ENCODE results near the gene DUSP12.

The DUSP12 gene

DNA sequence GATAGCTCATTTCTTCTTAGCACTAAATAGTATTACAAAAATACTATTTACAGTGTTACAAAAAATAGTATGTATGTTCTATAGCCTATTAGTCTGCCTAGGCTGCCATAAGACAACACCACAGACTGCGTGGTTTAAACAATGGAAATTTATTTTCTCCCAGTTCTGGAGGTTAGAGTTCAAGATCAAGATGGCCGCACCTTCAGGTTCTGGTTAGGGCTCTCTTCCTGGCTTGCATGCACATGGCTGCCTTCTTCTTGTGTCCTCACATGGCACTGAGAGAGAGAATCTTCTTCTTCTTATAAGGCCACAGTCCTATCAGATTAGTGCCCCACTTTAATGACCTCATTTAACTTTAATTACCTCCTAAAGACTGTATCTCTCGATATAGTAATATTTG lies 20.7 kb downstream of the DUSP12 start:
- no peak for DNase-seq (ENCODE audit: low spot score)

DNA sequence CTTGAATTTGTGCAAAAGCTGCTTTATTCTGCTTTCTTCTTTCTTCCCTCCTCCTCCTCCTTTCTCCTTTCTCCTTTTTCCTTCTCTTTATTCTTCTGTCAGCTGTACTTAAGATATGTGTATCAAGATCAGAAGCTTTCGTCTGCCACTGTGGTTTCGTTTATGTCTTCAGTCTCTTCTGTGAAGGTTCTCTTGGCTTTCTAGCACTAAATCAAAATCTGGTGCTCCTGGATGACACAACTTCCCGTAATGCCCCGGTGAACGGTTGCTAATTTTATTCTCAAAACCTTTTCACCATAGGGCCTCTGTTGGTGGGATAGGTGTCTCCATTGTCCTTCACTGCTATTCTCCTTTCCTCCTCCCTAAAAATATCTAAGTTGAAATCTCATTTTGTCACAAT lies 21.6 kb downstream of the DUSP12 start:
- DNase-seq (ENCODE audit: low spot score): no peak

DNA sequence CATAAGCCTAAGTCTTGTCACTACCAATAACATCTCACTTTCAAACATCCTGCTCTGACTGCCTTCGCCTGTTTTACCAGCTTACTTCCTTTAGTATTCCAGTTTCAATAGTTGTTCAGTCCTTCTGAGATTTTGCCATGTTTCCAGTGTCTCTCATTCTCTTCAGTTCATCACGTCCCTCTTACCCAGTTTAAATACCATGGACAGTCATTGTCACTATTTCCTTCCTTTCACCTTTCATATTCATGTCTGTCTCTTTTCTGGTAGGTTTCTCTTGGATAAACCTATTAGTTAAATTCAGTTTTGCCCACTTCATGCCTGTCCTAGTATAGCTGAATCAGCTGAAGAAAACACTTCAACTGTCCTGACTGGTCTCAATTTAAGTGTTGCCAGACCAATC lies 22.4 kb downstream of the DUSP12 start:
- no peak for DNase-seq (ENCODE audit: low spot score)

DNA sequence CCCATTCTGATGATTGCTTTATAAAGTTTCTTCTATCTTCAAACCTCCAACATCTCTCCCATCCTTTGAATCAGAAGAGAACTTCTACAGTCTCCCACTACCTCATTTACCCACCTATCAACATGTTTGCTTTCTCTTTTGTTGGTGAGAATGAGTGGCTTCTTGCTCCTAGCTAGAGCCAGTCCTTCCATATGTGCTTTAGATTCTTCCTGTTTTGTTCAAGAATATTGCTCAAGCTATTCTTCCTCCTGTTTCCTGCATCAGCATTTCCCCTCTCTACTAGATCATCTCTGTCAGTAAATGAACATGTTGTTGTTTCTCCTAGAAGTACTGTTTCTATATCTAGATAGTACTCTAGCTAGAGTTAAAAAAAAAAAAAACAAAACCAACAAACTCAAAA lies 22.8 kb downstream of the DUSP12 start:
- DNase-seq (ENCODE audit: low spot score): no peak

DNA sequence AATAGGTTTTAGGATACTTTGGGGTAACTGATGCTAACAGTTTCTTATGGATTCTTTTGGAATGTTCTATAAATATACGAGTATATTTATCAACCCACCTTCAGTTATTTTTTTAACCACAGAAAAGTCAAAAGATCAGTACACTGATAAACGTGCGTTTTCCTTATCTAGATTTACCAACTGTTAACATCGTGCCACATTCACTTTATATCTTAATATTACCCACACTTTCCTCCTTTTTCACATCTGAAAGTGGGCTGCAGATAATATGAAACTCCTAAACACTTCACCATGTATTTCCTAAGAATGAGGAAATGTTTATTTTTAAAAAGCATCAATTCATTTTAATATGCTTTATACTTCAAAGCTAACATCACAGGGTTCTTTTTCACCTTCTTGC lies 24.2 kb downstream of the DUSP12 start:
- DNase-seq (ENCODE audit: low spot score): no peak

DNA sequence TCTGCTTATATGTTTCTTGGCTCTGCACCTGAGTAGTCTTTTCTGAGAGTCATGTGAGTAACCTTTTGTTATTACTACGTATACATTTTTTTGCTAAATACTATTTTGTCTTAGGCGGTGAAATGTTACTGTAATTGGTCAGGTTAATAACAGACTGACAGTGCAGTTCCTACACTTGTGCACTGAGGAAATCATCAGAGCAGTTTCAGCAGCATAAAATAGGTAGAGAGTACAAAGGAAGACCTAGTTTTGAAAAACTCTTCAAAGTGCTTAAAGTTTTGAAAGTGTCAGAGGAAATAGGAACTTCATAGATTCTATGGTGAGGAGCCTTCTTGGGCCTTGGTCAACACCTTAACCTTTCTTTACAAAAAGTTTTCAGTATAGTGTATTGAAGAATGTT lies 27.7 kb downstream of the DUSP12 start:
- DNase-seq (ENCODE audit: low spot score): no peak

DNA sequence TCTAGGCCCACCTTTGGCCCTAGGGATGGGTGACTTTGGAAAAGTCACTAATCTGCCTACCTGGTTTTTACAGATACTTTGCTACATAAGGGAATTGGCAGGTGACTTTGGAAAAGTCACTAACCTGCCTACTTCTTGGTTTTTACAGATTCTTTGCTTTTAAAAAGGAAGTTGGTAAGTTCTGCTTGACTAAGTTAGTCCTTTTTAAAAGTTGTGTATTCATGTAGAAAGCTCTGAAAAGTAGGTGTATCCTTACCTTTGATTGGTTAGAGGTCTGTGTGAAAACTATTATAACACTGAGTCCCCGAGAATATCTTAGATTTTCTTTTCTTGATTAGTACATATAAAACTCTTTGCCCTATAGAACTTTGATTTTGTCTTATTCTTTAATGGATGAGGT lies 28.9 kb downstream of the DUSP12 start:
- no peak for DNase-seq (ENCODE audit: low spot score)

DNA sequence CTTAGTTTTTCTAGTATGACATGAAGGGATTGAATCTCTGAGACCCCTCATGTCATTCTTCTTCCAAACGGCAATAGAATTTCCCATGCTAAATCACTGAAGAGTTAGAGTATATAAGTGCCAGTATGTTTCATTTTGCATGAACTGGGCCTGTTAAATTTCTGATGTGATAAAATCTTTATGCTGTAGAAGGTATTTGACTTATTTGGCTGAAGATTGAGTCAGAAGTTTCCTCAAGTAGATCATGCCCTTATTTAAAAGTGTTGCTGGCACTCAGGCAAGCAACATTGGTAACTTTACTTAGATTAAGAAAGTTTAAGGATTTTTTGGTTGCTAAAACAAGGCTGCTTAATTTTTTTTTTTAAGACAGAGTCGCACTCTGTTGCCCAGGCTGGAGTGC lies 29.8 kb downstream of the DUSP12 start:
- no peak for DNase-seq (ENCODE audit: low spot score)

DNA sequence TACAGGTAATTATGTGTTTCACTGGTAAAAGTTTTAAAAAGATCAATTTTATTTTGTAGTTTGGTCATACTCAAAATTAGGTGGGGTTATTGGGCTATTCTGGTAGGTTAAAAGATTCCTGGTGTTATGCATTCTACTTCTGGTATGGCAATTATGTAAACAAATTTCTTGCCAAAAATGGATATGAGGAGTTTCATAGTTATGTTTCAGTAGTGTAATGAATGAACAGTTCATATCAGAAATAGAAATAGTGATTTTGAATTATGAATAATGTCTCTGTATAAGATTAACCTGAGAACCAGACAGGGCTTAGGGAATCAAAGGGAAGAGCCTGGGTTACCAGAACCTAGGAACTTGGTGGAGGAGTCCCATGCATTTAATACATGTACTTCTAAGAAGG lies 32.4 kb downstream of the DUSP12 start:
- DNase-seq (ENCODE audit: low spot score): no peak

DNA sequence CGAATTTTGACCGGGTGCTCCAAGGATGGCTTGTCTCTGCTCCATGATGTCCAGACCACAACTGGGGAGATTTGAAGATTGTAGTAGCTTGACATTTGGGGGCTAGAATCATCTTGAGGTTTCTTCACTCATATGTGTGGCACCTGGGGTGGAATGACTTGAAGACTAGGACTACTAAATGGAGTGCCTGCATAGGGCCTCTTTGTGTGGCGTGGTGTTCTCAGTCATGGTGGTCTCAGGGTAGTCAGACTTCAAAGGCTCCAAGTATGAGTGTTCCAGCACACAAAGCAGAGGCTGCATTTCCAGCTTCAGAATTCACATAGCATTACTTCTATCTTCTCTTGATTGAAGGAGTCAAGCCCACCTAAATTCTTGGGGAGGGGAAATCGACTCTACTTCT lies 33.3 kb downstream of the DUSP12 start:
- DNase-seq (ENCODE audit: low spot score): no peak

DNA sequence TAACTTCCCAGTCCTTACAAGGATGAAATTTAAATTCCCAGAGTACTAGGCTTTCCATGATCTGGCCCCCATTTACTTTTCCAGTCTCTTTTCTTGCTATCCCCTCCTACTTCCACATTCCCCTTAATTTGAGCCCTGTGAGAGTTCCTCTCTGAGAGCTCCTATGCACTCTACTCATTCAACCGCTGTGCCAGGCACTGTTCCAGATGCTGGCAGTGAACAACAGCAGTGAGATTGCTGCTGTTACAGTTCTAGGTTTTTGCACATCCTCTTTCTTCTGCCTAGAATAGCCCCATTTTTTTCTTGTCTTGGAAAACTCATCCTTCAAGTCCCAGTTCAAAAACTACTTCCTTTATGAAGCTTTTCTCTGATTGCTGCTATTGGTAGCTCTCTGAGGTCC lies 35.4 kb downstream of the DUSP12 start:
- no peak for DNase-seq (ENCODE audit: low spot score)

DNA sequence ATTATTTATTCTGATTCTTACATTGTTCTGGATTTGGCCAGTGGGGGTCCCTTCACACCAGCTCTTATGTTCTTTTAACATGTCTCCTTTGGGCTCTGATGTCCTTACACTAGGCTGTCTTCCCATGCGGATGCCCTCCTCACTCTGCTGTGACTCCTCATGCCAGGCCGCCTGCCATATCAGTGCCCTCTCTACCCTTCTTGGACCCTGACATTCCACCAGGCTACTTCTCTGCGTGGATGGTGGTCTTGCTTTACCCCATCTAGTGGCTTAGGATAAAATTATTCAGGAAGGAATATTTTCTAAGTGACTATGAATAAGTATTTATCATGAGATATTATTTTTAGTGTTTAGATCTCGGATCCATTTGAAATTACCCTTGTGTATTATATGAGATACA lies 37.8 kb downstream of the DUSP12 start:
- no peak for DNase-seq (ENCODE audit: low spot score)

DNA sequence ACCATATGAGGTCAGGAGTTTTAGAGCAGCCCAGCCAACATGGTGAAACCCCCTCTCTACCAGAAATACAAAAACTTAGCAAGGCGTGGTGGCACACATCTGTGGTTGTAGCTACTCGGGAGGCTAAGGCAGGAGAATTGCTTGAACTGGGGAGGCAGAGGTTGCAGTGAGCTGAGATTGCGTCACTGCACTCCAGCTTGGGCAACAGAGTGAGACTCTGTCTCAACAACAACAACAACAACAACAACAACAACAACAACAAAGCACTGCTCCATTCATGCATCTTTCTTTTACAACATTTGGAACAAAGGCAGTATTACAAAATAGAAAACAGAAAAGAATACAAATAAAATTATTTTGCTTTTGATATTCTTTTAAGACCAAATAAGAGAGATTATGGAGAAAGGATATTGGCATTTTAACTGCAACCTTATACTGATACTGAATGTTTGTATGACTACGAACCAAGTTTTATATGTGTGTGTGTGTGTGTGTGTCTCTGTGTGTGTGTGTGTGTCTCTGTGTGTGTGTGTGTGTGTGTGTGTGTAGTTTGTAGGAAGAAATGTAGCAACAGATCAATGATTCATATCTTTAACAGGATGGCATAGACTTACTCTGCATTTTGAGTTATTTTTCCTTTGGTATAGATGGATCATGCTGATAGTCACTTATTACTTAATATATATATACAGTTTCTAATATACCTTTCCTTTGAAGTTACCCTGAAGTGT lies 41.2 kb downstream of the DUSP12 start:
- no peak for DNase-seq (ENCODE audit: low spot score)

DNA sequence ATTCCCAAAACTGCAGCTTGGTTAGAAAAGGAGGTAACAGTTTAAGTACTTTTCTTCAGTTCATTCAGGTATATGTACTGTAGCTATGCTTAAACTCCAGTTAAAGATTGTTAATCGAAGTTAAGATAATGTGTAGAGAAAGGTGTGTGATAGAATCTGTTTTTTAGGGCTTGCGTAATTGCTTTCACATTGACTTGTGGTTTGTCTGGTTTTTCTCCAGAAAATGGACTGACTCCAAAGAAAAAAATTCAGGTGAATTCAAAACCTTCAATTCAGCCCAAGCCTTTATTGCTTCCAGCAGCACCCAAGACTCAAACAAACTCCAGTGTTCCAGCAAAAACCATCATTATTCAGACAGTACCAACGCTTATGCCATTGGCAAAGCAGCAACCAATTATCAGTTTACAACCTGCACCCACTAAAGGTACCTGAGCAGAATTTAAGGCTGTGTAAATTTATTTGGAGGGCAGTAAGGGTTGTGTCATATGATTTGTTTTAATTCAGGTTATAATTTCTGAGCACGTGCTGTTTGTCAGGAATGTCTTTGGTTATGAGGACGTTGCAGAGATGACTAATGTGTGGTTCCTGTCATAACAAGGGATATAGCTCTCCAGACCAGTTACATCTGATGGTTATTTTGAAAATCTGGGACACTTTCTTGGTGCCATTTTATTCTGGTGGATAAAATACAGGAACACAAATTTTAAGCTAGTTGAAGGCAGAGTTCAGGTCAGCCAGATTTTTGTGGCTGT lies 42.5 kb downstream of the DUSP12 start:
- DNase-seq (ENCODE audit: low spot score): no peak

DNA sequence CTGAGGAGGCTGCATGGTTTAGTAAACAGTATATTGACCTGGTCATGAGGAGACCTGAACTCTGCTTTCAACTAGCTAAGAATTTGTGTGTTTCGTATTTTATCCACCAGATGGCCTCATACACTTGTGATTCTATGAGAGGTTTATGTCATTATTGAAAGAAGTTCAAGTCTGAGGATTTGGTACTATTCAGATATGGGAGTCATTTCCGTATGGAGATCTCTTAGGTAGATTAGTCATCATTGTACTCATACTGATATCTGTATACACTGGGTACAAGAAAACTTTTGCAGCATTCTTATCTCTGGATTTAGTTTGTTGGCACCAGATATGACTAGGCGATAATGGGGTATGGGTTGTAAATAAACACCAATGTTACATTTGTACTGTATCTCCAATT lies 43.2 kb downstream of the DUSP12 start:
- DNase-seq (ENCODE audit: low spot score): peak; percentile 86

DNA sequence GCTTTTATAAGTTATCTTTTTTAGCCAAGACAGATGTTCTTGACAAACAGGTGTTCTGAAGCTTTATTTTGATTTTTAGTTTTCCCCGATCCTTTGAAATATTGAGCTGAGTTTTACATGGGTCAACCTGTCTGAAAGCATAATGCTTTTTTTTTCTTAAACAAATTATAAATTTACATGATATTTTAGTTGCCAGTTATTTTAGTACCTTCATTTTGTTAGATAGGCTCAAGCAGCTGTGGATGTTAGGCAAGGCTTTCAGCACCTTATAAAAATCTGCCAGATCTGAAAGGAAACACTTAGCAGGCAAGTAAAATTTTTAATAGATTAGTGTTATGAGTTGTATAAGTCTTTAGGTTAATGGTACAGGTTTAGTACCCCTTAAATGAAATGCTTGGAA lies 50.2 kb downstream of the DUSP12 start:
- DNase-seq (ENCODE audit: low spot score): no peak

DNA sequence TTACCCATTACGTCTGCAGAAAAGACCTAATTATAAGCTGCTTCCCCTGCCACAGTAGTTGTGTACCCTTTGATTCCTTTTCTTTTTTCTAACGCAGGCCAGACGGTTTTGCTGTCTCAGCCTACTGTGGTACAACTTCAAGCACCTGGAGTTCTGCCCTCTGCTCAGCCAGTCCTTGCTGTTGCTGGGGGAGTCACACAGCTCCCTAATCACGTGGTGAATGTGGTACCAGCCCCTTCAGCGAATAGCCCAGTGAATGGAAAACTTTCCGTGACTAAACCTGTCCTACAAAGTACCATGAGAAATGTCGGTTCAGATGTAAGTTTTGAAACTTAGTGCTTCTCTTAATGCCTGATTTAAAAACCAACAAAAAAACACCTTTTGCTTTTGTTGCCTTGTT lies 52.4 kb downstream of the DUSP12 start:
- no peak for DNase-seq (ENCODE audit: low spot score)

DNA sequence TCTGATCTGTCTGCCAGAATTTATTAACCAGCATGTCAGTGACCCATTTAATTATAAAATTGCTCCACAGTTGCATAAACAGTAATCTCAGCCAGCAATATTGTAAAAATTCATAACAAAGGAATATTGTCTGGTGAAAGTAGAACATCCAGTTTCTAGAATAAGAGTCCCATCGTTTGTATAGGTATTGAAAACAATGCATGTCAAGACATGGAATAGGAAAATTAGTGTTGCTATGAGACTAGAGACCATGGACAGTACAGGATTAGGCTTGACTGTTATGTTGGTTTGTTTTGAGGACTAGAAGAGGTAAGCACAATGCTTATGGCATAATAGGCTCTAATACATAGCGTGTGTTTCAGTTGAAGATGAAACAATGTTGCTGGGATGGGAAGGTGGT lies 53.6 kb downstream of the DUSP12 start:
- no peak for DNase-seq (ENCODE audit: low spot score)

DNA sequence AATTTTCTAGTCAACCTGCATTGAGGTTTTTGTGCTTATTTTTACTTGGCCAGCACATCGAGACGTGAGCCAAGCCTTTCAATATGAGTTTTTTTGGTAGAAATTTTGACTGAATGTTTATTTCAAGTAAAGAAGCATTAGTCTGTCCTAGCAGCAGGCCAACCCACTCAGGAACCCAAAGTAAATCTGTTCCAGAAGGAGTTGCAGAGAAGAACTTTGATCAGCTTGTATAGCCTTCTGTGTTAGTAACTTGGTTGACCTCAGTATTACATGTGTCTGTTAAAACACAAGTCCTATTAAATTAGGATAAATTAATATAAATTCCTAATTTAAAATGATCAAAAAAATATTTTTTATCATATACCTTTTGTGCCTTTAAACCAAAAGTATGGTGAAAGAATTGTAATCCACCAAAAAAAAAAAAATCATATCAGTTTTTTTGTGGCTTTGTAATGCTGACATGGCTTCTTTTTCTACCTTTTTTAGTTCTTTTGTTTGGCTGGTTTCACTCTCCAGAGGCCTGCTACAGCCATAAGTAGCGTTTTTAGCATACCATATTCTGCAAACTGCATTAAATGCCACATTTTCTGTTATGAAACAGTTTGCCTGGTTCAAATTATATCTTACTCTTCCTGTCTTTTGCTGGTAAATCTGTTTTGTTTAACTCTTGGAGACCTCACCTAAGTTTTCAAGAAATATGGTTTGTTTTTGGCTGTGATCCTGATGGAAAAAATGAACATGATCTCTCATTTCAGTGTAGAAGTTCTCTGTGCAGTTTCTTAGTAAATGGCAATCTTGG lies 56.0 kb downstream of the DUSP12 start:
- DNase-seq (ENCODE audit: low spot score): no peak
